Upper lobe of left lung (tissue), 4 donors: ENCODE data around the gene ID2.

Experiments
- CTCF ChIP-seq, 6 experiments: fragments of 450-650 bp in 4 of 6; fragments of 200-600 bp in 2 of 6; sonication (generic) in 2 of 6; IDR thresholded peaks; one replicate each; pipeline ENCODE4 v1.5.1; 2016 to 2019; ENCODE audit warnings: antibody characterized with exemption in 6 of 6
- POLR2A ChIP-seq, 4 donors: fragments of 450-650 bp; IDR thresholded peaks; one replicate each; pipeline ENCODE4 v1.5.1; 2016 to 2017; ENCODE audit warnings: antibody characterized with exemption in 4 of 4, mild to moderate bottlenecking in 2 of 4
- POLR2AphosphoS5 ChIP-seq, 2 donors: sonication (generic); formaldehyde crosslinking; IDR thresholded peaks; one replicate each; pipeline ENCODE4 v1.5.1; 2017; ENCODE audit warnings: antibody characterized with exemption in 2 of 2

GRCh38 chr2:8680822-8681760 lies 765 bp upstream of the ID2 start:
- peak in 3 of 4 donors; percentile 32 to 54 (median 33) for TF ChIP-seq POLR2A (IDR thresholded peaks at IDR 0.05)
- TF ChIP-seq CTCF (IDR thresholded peaks at IDR 0.05): no peak
- TF ChIP-seq POLR2AphosphoS5 (IDR thresholded peaks at IDR 0.05): peak; percentile 42 to 62
